HepG2 (cell line): ENCODE measurements around the gene TUBB3. TPM values are rescaled to one million over a fixed set of nuclear protein-coding genes. Genes with fewer than 3 reads are reported as not detected.

Experiments
- KLF15 ChIP-seq: sonication (generic); formaldehyde crosslinking; IDR thresholded peaks from 2 replicates; pipeline ENCODE4 v1.8.1; 2023; ENCODE audit warnings: borderline replicate concordance, mild to moderate bottlenecking, inconsistent platforms, missing genetic modification reagents, mixed read lengths
- MAF1 ChIP-seq: sonication (generic); formaldehyde crosslinking; IDR thresholded peaks from 2 replicates; pipeline ENCODE4 v1.5.0; 2020; ENCODE audit warnings: missing genetic modification reagents, borderline replicate concordance
- MEIS1 ChIP-seq: sonication (generic); formaldehyde crosslinking; IDR thresholded peaks from 2 replicates; pipeline ENCODE4 v1.9.0; 2021; ENCODE audit warnings: mild to moderate bottlenecking, missing genetic modification reagents, moderate library complexity, borderline replicate concordance
- PAX8 ChIP-seq: sonication (generic); formaldehyde crosslinking; IDR thresholded peaks from 2 replicates; pipeline ENCODE4 v1.8.0; 2022; ENCODE audit warnings: mild to moderate bottlenecking, missing genetic modification reagents, borderline replicate concordance
- TBL1XR1 ChIP-seq: fragments of 150-350 bp; IDR thresholded peaks from 2 replicates; pipeline ENCODE4 v1.6.1; 2014; ENCODE audit warnings: borderline replicate concordance, low read length; ENCODE audit not compliant: partially characterized antibody
- ZNF101 ChIP-seq: sonication (generic); formaldehyde crosslinking; IDR thresholded peaks from 2 replicates; pipeline ENCODE4 v1.4.0; 2020; ENCODE audit warnings: mild to moderate bottlenecking, low read depth, missing genetic modification reagents, borderline replicate concordance
- polyA plus RNA-seq, 8 experiments: library from polyadenylated mRNA; depleted of rRNA in 3 of 8; stranded (reverse) in 7 of 8; unstranded in 1 of 8; fragments of >200 nt; fragmentation: Illumina TruSeq in 4 of 8; extraction: Trizol in 4 of 8; gene quantifications; 2 replicates each; pipeline versions ENCODE4 v1.2.1 to v1.2.3, GENCODE V29; 2011 to 2016; ENCODE audit warnings: low read depth in 4 of 8, missing spikeins in 1 of 8, mixed read lengths in 1 of 8; ENCODE audit not compliant: insufficient read depth in 1 of 8
- total RNA-seq, 5 experiments: library from RNA; depleted of rRNA; stranded (reverse); fragments of >200 nt; fragmentation: Illumina TruSeq; extraction: Trizol; gene quantifications; 2 replicates each; pipeline ENCODE4 v1.2.3, GENCODE V29; 2016; ENCODE audit warnings: low read depth in 1 of 5
- TF ChIP-seq, protein P1 (sequence below), 2 experiments: sonication (generic) in 1 of 2; formaldehyde crosslinking in 1 of 2; IDR thresholded peaks; 2 replicates each; pipeline versions ENCODE4 v1.6.1 to v1.9.0; 2014 to 2022; ENCODE audit warnings: antibody characterized with exemption in 1 of 2, borderline replicate concordance in 1 of 2, inconsistent platforms in 1 of 2, low read depth in 1 of 2, missing genetic modification reagents in 1 of 2

Gene TUBB3
- total and polyA plus RNA-seq, 2 of the 13 experiments (the other 11 are each of a cell fraction or from before 2014, with no cell fraction given) = 110 to 185 TPM

DNA sequence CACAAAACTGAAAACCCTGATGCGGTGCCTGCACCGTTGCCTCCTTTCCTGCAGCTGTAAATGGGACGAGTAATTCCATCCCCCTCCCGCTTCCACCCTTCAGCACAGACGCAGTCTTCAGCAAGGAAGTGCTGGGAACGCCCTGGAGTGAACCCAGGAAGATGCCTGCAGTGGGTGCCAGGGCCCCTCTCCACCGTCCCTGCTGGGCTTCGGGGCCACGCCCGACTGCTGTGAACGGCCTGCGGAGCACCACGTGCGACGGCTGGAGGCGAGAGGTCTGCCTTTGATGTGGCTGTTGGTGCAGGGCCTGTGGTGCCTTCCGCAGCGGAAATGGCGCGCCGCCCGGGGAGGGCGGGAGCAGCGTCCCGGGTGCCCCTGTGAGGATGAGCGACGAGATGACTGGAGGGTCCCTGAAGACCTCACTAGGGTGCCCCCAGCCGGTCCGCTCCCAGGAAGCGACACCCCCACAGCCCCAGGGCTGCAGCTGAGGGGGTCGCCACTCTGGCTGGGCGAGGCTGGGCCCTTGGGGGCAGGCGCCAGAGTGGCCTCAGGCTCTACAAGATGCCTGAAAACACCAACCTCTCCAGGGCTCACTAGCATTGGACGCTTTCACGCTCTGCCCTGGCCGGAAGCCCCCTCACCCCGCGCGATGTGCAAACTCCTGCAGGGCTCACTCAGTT is 5.2 kb upstream of the TUBB3 start (continued):
- TF ChIP-seq ZNF101 (CRISPR knock-in tag) (peak; percentile 91; the same call in 1 of the 2 replicates), MEIS1 (peak; percentile 78; the same call in 1 of the 2 replicates), MAF1 (peak; percentile 96; the same call in 1 of the 2 replicates), KLF15 (CRISPR knock-in tag) (no peak), TBL1XR1 (no peak), PAX8 (CRISPR knock-in tag) (peak; percentile 96; the same call in 1 of the 2 replicates)
- TF ChIP-seq, protein P1, sequence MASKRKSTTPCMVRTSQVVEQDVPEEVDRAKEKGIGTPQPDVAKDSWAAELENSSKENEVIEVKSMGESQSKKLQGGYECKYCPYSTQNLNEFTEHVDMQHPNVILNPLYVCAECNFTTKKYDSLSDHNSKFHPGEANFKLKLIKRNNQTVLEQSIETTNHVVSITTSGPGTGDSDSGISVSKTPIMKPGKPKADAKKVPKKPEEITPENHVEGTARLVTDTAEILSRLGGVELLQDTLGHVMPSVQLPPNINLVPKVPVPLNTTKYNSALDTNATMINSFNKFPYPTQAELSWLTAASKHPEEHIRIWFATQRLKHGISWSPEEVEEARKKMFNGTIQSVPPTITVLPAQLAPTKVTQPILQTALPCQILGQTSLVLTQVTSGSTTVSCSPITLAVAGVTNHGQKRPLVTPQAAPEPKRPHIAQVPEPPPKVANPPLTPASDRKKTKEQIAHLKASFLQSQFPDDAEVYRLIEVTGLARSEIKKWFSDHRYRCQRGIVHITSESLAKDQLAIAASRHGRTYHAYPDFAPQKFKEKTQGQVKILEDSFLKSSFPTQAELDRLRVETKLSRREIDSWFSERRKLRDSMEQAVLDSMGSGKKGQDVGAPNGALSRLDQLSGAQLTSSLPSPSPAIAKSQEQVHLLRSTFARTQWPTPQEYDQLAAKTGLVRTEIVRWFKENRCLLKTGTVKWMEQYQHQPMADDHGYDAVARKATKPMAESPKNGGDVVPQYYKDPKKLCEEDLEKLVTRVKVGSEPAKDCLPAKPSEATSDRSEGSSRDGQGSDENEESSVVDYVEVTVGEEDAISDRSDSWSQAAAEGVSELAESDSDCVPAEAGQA (IDR thresholded peaks at IDR 0.05; ENCODE audit: low read depth) = peak; percentile 76
- TF ChIP-seq, protein P1 (CRISPR knock-in tag; IDR thresholded peaks at IDR 0.05; ENCODE audit: borderline replicate concordance) = peak; percentile 98
